Calu3 (cell line): Measurements from ENCODE around the gene ANGPTL2. TPM values are rescaled to one million over a fixed set of nuclear protein-coding genes. Genes with fewer than 3 reads are reported as not detected.

ENCODE experiments used
- BruUV-seq: library from RNA; stranded (reverse); fragments of 400-500 nt; replicated peaks from 2 replicates; lab custom pipeline; 2021; lab: Mats Ljungman, UMichigan
- CTCF ChIA-PET: fragments of 300-600 bp; sonication (Branson Sonifier 250); formaldehyde crosslinking; loops from one replicate; lab custom pipeline; 2022; ENCODE audit warnings: antibody characterized with exemption; lab: Charles Lee
- DNase-seq: peaks from one replicate; pipeline ENCODE4 v3.0.0; 2022
- H3K27ac Mint-ChIP-seq: one replicate; pipeline ENCODE4 v1.8.0; 2022; ENCODE audit warnings: mixed read lengths; ENCODE audit not compliant: unreplicated experiment
- H3K27me3 Mint-ChIP-seq: one replicate; pipeline ENCODE4 v1.8.0; 2022; ENCODE audit warnings: mixed read lengths; ENCODE audit not compliant: unreplicated experiment
- H3K36me3 Mint-ChIP-seq: one replicate; pipeline ENCODE4 v1.8.0; 2022; ENCODE audit warnings: mild to moderate bottlenecking, moderate library complexity, mixed read lengths; ENCODE audit not compliant: insufficient read depth, unreplicated experiment
- H3K4me1 Mint-ChIP-seq: one replicate; pipeline ENCODE4 v1.8.0; 2022; ENCODE audit warnings: mild to moderate bottlenecking, low read depth, mixed read lengths; ENCODE audit not compliant: unreplicated experiment
- H3K4me3 Mint-ChIP-seq: one replicate; pipeline ENCODE4 v1.8.0; 2022; ENCODE audit warnings: mild to moderate bottlenecking, low read depth, moderate library complexity, mixed read lengths; ENCODE audit not compliant: unreplicated experiment
- H3K9me3 Mint-ChIP-seq: one replicate; pipeline ENCODE4 v1.8.0; 2022; ENCODE audit warnings: low read depth, mixed read lengths; ENCODE audit not compliant: unreplicated experiment
- intact Hi-C: fragments of 100-400 bp; cut with micrococcal nuclease; formaldehyde crosslinking; loops from one replicate; pipeline ENCODE4 v1.10.0; 2022; ENCODE audit not compliant: unreplicated experiment
- total RNA-seq: library from RNA; stranded (reverse); gene quantifications from 2 replicates; pipeline ENCODE4 v1.2.3, GENCODE V29; 2022
- TF ChIP-seq, protein P1 (sequence below): fragments of 200-600 bp; IDR thresholded peaks from one replicate; pipeline ENCODE4 v1.8.0; 2022; ENCODE audit warnings: antibody characterized with exemption; ENCODE audit not compliant: unreplicated experiment

ANGPTL2 gene
- total RNA-seq, 1 experiment from 2014 or later: not detected

DNA sequence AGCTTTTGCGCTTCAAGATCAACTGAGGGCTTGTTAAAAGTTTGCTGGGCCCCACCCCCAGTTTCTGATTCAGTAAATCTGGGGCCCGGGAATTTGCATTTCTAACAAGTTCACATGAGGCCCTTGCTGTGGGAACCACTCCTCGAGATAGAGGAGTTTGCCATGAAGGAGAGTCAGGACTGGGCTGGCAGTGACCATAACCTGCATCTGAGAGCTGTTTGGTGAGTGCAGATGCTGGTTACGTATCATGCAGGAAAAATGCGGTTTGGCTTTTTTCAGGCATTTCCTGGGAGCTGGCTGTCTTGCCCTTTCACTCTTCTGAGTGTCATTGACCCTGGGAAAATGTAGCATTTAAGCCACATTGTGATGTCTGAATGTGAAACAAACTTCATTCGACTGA is 9.4 kb upstream of the ANGPTL2 start:
- no peaks in the 10 kb centered on the region for H3K4me1 Mint-ChIP-seq
- BruUV-seq: no TSS peak
- intact Hi-C loops: no loop called here
- no peak overlapping the region for H3K27ac Mint-ChIP-seq
- H3K36me3 Mint-ChIP-seq: no peaks in the 10 kb centered on the region
- peaks cover 6% of the 10 kb centered on the region for H3K27me3 Mint-ChIP-seq
- DNase-seq: no peak
- TF ChIP-seq, protein P1, sequence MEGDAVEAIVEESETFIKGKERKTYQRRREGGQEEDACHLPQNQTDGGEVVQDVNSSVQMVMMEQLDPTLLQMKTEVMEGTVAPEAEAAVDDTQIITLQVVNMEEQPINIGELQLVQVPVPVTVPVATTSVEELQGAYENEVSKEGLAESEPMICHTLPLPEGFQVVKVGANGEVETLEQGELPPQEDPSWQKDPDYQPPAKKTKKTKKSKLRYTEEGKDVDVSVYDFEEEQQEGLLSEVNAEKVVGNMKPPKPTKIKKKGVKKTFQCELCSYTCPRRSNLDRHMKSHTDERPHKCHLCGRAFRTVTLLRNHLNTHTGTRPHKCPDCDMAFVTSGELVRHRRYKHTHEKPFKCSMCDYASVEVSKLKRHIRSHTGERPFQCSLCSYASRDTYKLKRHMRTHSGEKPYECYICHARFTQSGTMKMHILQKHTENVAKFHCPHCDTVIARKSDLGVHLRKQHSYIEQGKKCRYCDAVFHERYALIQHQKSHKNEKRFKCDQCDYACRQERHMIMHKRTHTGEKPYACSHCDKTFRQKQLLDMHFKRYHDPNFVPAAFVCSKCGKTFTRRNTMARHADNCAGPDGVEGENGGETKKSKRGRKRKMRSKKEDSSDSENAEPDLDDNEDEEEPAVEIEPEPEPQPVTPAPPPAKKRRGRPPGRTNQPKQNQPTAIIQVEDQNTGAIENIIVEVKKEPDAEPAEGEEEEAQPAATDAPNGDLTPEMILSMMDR: no peak
- no peaks in the 10 kb centered on the region for H3K9me3 Mint-ChIP-seq
- H3K4me3 Mint-ChIP-seq: no peak overlapping the region
- CTCF ChIA-PET: no interaction called here

DNA sequence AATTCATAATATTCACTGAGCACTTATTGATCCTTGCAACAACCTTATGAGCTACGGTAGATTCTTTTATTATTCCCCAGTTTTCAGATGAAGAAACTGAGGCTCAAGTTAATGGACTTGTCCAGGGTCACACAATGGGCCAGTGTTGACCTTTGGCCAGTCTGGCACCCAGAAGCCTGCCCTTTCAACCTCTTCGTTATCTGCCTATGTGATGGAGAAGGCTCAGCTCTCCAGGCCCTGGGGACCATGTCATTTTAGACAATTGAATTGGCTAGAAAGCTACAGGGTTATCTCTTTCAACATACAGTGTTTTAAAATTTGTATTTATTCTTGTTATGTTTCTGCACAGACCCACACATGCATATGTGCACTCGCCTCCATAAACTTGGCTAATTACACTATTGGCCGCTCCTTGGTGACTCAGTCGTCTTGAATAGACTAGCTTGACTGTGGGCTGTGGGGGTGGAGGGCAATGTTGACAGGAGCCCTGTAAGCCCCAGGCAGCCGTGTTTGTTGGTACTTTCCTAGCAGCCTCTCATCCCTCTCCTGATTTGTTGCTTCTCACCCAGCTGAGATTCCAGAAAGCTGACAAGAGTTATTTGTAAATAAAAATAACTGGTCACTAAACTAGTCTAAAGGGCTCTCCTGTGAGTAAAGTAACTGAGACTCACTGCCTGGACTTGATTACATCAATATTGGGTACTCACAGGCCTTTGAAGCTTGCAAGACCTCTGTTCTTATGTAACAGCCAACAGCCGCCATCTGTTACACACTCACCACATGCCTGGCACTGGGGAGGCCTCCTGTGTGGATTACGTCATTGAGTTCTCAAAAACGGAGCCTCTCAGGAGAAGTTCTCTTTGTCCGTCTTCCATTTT is 8.5 kb upstream of the ANGPTL2 start:
- intact Hi-C loops: no loop called here
- Mint-ChIP-seq H3K27me3 (peaks cover 16% of the 10 kb centered on the region), H3K27ac (no peak overlapping the region), H3K4me3 (no peak overlapping the region), H3K9me3 (no peaks in the 10 kb centered on the region), H3K36me3 (no peaks in the 10 kb centered on the region), H3K4me1 (no peaks in the 10 kb centered on the region)
- no TSS peak for BruUV-seq
- no peak for DNase-seq
- TF ChIP-seq, protein P1: no peak
- CTCF ChIA-PET: interaction anchor here (0.6 kb wide), 1 partner anchor 41 kb away, joined by 3 read pairs; no protein-coding TSS in a partner anchor

DNA sequence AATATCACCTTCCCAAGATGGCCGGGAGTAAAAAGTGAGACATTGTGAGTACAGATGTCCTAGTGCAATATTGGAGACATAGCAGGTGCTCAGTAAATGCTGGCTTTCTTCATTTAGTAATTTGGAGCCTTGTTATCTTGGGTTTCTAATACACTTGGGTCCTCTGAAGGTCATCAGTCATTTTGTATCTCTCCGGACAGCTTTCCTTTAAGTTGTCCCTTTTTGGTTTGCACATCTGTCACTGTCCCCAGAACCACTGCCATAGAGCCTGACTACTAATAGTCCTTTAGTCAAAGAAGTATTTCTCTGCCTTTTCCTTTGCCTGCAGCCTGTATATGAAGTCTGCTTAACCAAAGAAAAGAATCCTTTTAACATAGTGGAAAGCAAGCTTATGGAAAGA is 7.8 kb upstream of the ANGPTL2 start:
- BruUV-seq: no TSS peak
- Mint-ChIP-seq H3K4me3 (no peak overlapping the region), H3K27ac (no peak overlapping the region), H3K9me3 (no peaks in the 10 kb centered on the region), H3K36me3 (no peaks in the 10 kb centered on the region), H3K27me3 (peaks cover 22% of the 10 kb centered on the region), H3K4me1 (no peaks in the 10 kb centered on the region)
- TF ChIP-seq, protein P1: no peak
- DNase-seq: no peak
- CTCF ChIA-PET: interaction anchor here (0.9 kb wide), 1 partner anchor 196 kb away, joined by 3 read pairs; no protein-coding TSS in a partner anchor
- intact Hi-C loops: no loop called here

DNA sequence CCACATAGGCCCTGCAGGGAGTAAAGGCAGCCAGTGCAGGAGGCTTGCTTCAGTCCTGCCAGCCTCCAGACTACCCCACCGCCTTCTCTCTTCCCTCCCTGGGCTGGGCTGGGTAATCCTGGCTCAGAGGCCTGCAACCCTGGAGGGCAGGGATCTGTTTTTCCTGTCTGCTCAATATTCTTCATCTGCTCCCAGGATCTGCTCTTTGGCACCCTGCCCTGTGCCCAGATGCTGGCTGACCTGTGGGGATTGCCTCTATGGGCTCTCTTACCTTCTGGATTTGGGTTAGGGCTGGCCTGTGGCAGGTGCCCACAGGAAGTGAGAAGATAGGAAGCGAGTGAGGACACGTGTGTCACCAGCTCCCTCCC is 7.3 kb upstream of the ANGPTL2 start:
- no peak for DNase-seq
- Mint-ChIP-seq H3K36me3 (no peaks in the 10 kb centered on the region), H3K27me3 (peaks cover 28% of the 10 kb centered on the region), H3K27ac (no peak overlapping the region), H3K9me3 (no peaks in the 10 kb centered on the region), H3K4me1 (no peaks in the 10 kb centered on the region), H3K4me3 (no peak overlapping the region)
- intact Hi-C loops: no loop called here
- CTCF ChIA-PET: interaction anchor here (0.9 kb wide), 1 partner anchor 195 kb away, joined by 3 read pairs; no protein-coding TSS in a partner anchor
- BruUV-seq: no TSS peak
- TF ChIP-seq, protein P1: no peak
